ENCODE data around the gene CACNA2D2. TPM values are rescaled to one million over a fixed set of nuclear protein-coding genes. Genes with fewer than 3 reads are reported as not detected.

CACNA2D2 gene
- total RNA-seq, 1 experiment from 2014 or later = 22.0 TPM

- TF ChIP-seq GRHL2 (CRISPR knock-in tag; IDR thresholded peaks at IDR 0.05; ENCODE audit: insufficient replicate concordance, severe bottlenecking) (no peak), SMAD4 (CRISPR knock-in tag; IDR thresholded peaks at IDR 0.05) (no peak), ZNF423 (CRISPR knock-in tag; IDR thresholded peaks at IDR 0.05) (no peak), PREB (CRISPR knock-in tag; IDR thresholded peaks at IDR 0.05; ENCODE audit: borderline replicate concordance) (no peak), MXD4 (CRISPR knock-in tag; IDR thresholded peaks at IDR 0.05; ENCODE audit: borderline replicate concordance) (no peak), ZMAT4 (CRISPR knock-in tag; IDR thresholded peaks at IDR 0.05) (no peak), SOX15 (CRISPR knock-in tag; IDR thresholded peaks at IDR 0.05) (no peak), ZNF671 (CRISPR knock-in tag; IDR thresholded peaks at IDR 0.05) (no peak), IRF1 (CRISPR knock-in tag; IDR thresholded peaks at IDR 0.05) (no peak), ATF6 (CRISPR knock-in tag; IDR thresholded peaks at IDR 0.05) (no peak), ATF2 (CRISPR knock-in tag; IDR thresholded peaks at IDR 0.05; ENCODE audit: borderline replicate concordance, low read depth) (no peak), ZNF219 (CRISPR knock-in tag; IDR thresholded peaks at IDR 0.05; ENCODE audit: borderline replicate concordance) (no peak), ZNF396 (CRISPR knock-in tag; IDR thresholded peaks at IDR 0.05; ENCODE audit: borderline replicate concordance) (no peak)
Observed at GRCh38 chr3:50358911-50359759, 144.3 kb downstream of the CACNA2D2 start, which contains the start of gene TMEM115 (continued).

GRCh38 chr3:50358355-50358910 is 145.0 kb downstream of the CACNA2D2 start:
- peaks cover 24% of the 10 kb centered on the region for H3K4me1 Mint-ChIP-seq
- CTCF ChIA-PET = no interaction called here
- POLR2A ChIA-PET = no interaction called here
- TF ChIP-seq ZNF423 (CRISPR knock-in tag; IDR thresholded peaks at IDR 0.05) (no peak), SMAD3 (CRISPR knock-in tag; IDR thresholded peaks at IDR 0.05; ENCODE audit: borderline replicate concordance) (no peak), PREB (CRISPR knock-in tag; IDR thresholded peaks at IDR 0.05; ENCODE audit: borderline replicate concordance) (no peak), FOXP4 (CRISPR knock-in tag; IDR thresholded peaks at IDR 0.05) (no peak), MYBL2 (CRISPR knock-in tag; IDR thresholded peaks at IDR 0.05) (no peak), FOXK1 (CRISPR knock-in tag; IDR thresholded peaks at IDR 0.05) (no peak), ZNF317 (CRISPR knock-in tag; IDR thresholded peaks at IDR 0.05; ENCODE audit: borderline replicate concordance, low read depth) (no peak), EMX1 (CRISPR knock-in tag; IDR thresholded peaks at IDR 0.05) (no peak), MXD4 (CRISPR knock-in tag; IDR thresholded peaks at IDR 0.05; ENCODE audit: borderline replicate concordance) (no peak), ERG (CRISPR knock-in tag; IDR thresholded peaks at IDR 0.05) (no peak), ZSCAN18 (CRISPR knock-in tag; IDR thresholded peaks at IDR 0.05) (no peak), ZNF396 (CRISPR knock-in tag; IDR thresholded peaks at IDR 0.05; ENCODE audit: borderline replicate concordance) (no peak), ZBTB21 (CRISPR knock-in tag; IDR thresholded peaks at IDR 0.05; ENCODE audit: borderline replicate concordance) (no peak)

More at GRCh38 chr3:50358355-50358910, 145.0 kb downstream of the CACNA2D2 start:
- Mint-ChIP-seq H3K9me3 (no peaks in the 10 kb centered on the region), H3K27me3 (ENCODE audit: low read depth) (peaks cover 12% of the 10 kb centered on the region), H3K4me3 (peak overlapping the region; percentile 93), H3K36me3 (peaks cover 14% of the 10 kb centered on the region), H3K27ac (no peak overlapping the region; the same call in 1 of the 2 replicates)
- no peak for ATAC-seq
- no peak for DNase-seq (ENCODE audit: low spot score)
